Osteoblast (primary cell): ENCODE results near the gene PSMB4. TPM values are rescaled to one million over a fixed set of nuclear protein-coding genes. Genes with fewer than 3 reads are reported as not detected.
"Not testable (repeated sequence)": the region's sequence is repeated elsewhere in the genome, so short reads cannot be mapped to it uniquely, and the experiment has no call there.

ENCODE experiments used
- DNase-seq: peaks from one replicate; pipeline ENCODE4 v3.0.0; 2011; ENCODE audit warnings: low spot score, mixed read lengths; ENCODE audit not compliant: insufficient read length; ENCODE audit errors: missing footprints
- H2AFZ ChIP-seq: 2 replicates; pipeline ENCODE4 v1.6.0; 2011; ENCODE audit warnings: mild to moderate bottlenecking, low read length
- H3K27ac ChIP-seq: 2 replicates; pipeline ENCODE4 v1.5.1; 2011; ENCODE audit warnings: mild to moderate bottlenecking, low read depth, low read length, moderate library complexity
- H3K27me3 ChIP-seq: 2 replicates; pipeline ENCODE4 v1.6.0; 2012; ENCODE audit warnings: mild to moderate bottlenecking, control low read depth, inconsistent platforms, low read length, moderate library complexity; ENCODE audit not compliant: insufficient read depth
- H3K36me3 ChIP-seq: 2 replicates; pipeline ENCODE4 v1.5.1; 2011; ENCODE audit warnings: mild to moderate bottlenecking, low read length, control low read depth, moderate library complexity; ENCODE audit not compliant: insufficient read depth
- H3K4me1 ChIP-seq: 2 replicates; pipeline ENCODE4 v1.5.1; 2011; ENCODE audit warnings: mild to moderate bottlenecking, low read length, control low read depth, moderate library complexity; ENCODE audit not compliant: insufficient read depth
- H3K4me2 ChIP-seq: 2 replicates; pipeline ENCODE4 v1.6.0; 2011; ENCODE audit warnings: mild to moderate bottlenecking, low read length; ENCODE audit not compliant: insufficient read depth
- H3K4me3 ChIP-seq: fragments of 200-600 bp; sonication (generic); 3 replicates; pipeline ENCODE4 v1.5.1; 2012; ENCODE audit warnings: mild to moderate bottlenecking, low read length, inconsistent platforms; ENCODE audit not compliant: insufficient read depth
- H3K79me2 ChIP-seq: 2 replicates; pipeline ENCODE4 v1.6.0; 2012; ENCODE audit warnings: mild to moderate bottlenecking, low read length, control low read depth, inconsistent platforms; ENCODE audit not compliant: insufficient read depth
- H3K9me3 ChIP-seq: 2 replicates; pipeline ENCODE4 v1.5.1; 2011; ENCODE audit warnings: low read depth, low read length, control low read depth
- H4K20me1 ChIP-seq: 2 replicates; pipeline ENCODE4 v1.6.0; 2012; ENCODE audit warnings: mild to moderate bottlenecking, low read length, control low read depth; ENCODE audit not compliant: insufficient read depth
- CTCF ChIP-seq: IDR thresholded peaks from 2 replicates; pipeline ENCODE4 v1.5.1; 2011; ENCODE audit warnings: mild to moderate bottlenecking, low read depth, low read length, moderate library complexity; ENCODE audit errors: extremely low read depth
- total RNA-seq: library from RNA; depleted of rRNA; stranded (reverse); fragments of >200 nt; gene quantifications from 2 replicates; pipeline ENCODE4 v1.2.3, GENCODE V29; 2012

PSMB4 gene
- total RNA-seq, 1 donor, result 362 TPM

GRCh38 chr1:151428068-151428467 is 28.7 kb downstream of the PSMB4 start:
- Histone ChIP-seq H3K4me2 (no peak overlapping the region), H3K4me1 (no peaks in the 10 kb centered on the region), H4K20me1 (peaks cover 3% of the 10 kb centered on the region), H2AFZ (no peak overlapping the region), H3K9me3 (no peaks in the 10 kb centered on the region), H3K27ac (no peak overlapping the region), H3K4me3 (no peak overlapping the region), H3K27me3 (no peaks in the 10 kb centered on the region), H3K36me3 (peaks cover 63% of the 10 kb centered on the region), H3K79me2 (peaks cover 41% of the 10 kb centered on the region)
- TF ChIP-seq CTCF, result no peak
- DNase-seq, result no peak

DNA sequence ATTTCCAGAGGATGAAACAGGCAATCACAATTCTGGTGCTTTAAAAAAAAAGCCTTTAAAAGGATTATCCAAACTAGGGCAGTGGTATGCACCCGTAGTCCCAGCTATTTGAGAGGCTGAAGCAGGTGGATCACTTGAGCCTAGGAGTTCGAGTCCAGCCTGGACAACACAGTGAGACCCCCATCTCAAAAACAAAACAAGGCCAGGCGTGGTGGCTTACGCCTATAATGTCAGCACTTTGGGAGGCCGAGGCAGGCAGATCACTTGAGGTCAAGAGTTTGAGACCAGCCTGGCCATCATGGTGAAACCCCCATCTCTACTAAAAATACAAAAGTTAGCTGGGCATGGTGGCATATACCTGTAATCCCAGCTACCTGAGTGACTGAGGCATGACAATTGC is 34.5 kb downstream of the PSMB4 start:
- not testable (repeated sequence) for DNase-seq, H3K4me2 ChIP-seq, H2AFZ ChIP-seq, H3K27me3 ChIP-seq, H3K27ac ChIP-seq, H3K9me3 ChIP-seq, H3K4me3 ChIP-seq
- peaks cover 24% of the 10 kb centered on the region for H4K20me1 ChIP-seq
- peaks cover 10% of the 10 kb centered on the region for H3K4me1 ChIP-seq
- H3K79me2 ChIP-seq, result peaks cover 90% of the 10 kb centered on the region
- H3K36me3 ChIP-seq, result peaks cover 12% of the 10 kb centered on the region

DNA sequence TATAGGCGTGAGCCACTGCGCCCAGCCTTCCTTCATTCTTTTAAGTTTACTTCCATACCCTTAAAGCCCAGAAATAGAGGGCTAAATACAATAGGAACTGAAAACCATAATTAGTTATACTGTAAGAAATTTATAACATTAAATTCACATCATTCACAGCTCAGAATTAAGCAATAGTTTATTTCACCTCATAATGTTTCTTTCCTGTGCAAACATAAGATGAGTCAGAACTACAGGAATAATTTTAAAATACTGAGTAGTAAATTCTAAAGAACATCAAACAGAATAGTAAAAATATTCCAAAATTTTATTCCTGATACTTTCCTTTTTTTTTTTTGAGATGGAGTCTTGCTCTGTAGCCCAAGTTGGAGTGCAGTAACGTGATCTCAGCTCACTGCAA is 35.8 kb downstream of the PSMB4 start:
- no peaks in the 10 kb centered on the region for H3K27me3 ChIP-seq
- no peak overlapping the region for H3K27ac ChIP-seq
- no peak for TF ChIP-seq CTCF
- DNase-seq, result peak; percentile 45
- no peak overlapping the region for H2AFZ ChIP-seq
- no peak overlapping the region for H3K4me2 ChIP-seq
- H3K9me3 ChIP-seq, result no peaks in the 10 kb centered on the region
- peaks cover 4% of the 10 kb centered on the region for H3K36me3 ChIP-seq
- peaks cover 10% of the 10 kb centered on the region for H3K4me1 ChIP-seq
- H3K4me3 ChIP-seq, result no peak overlapping the region
- H4K20me1 ChIP-seq, result peaks cover 24% of the 10 kb centered on the region
- peaks cover 95% of the 10 kb centered on the region for H3K79me2 ChIP-seq

- H4K20me1 ChIP-seq, result peaks cover 35% of the 10 kb centered on the region
- H3K9me3 ChIP-seq, result no peaks in the 10 kb centered on the region
- H3K79me2 ChIP-seq, result peaks cover 95% of the 10 kb centered on the region
- H3K27ac ChIP-seq, result no peak overlapping the region
- no peak overlapping the region for H3K4me2 ChIP-seq
- H3K27me3 ChIP-seq, result no peaks in the 10 kb centered on the region
- DNase-seq, result no peak
- H2AFZ ChIP-seq, result no peak overlapping the region
- no peak for TF ChIP-seq CTCF
- peaks cover 15% of the 10 kb centered on the region for H3K36me3 ChIP-seq
- peaks cover 10% of the 10 kb centered on the region for H3K4me1 ChIP-seq
- no peak overlapping the region for H3K4me3 ChIP-seq
These were observed 37.6 kb downstream of the PSMB4 start for GRCh38 chr1:151436985-151437384.

DNA sequence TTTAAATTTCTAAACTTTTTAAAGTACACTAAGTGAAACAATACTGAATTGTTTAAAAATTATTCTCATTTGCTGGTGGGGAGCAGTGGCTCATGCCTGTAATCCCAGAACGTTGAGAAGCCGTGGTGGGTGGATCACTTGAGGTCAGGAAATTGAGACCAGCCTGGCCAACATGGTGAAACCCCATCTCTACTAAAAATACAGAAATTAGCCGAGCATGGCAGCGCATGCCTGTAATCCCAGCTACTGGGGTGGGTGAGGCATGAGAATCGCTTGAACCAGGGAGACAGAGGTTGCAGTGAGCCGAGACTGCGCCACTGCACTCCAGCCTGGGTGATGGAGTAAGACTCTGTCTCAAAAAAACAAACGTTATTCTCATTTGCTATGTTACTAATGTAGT is 38.0 kb downstream of the PSMB4 start:
- peaks cover 95% of the 10 kb centered on the region for H3K79me2 ChIP-seq
- not testable (repeated sequence) for H3K27me3 ChIP-seq, DNase-seq, H3K4me3 ChIP-seq, H3K9me3 ChIP-seq, H3K27ac ChIP-seq, H3K4me2 ChIP-seq
- peaks cover 10% of the 10 kb centered on the region for H3K4me1 ChIP-seq
- peaks cover 34% of the 10 kb centered on the region for H4K20me1 ChIP-seq
- peaks cover 15% of the 10 kb centered on the region for H3K36me3 ChIP-seq
- peak overlapping the region; percentile 6 for H2AFZ ChIP-seq
